ENCODE measurements around the gene CWH43.
"Not testable (repeated sequence)": the region's sequence is repeated elsewhere in the genome, so short reads cannot be mapped to it uniquely, and the experiment has no call there.

DNA sequence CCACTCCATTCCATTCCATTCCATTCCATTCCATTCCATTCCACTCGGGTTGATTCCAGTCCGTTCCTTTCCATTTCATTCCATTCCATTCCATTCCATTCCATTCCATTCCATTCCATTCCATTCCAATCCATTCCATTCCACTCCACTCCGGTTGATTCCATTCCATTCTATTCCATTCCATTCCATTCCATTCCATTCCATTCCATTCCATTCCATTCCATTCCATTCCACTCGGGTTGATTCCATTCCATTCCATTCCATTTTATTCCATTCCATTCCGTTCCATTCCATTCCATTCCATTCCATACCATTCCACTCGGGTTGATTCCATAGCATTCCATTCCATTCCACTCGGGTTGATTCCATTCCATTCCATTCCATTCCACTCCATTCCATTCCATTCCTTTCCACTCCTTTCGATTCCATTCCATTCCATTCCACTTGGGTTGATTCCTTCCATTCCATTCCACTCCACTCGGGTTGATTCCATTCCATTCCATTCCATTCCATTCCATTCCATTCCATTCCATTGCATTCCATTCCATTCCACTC, 116.3 kb downstream of the CWH43 start:
- TF ChIP-seq, protein P1, sequence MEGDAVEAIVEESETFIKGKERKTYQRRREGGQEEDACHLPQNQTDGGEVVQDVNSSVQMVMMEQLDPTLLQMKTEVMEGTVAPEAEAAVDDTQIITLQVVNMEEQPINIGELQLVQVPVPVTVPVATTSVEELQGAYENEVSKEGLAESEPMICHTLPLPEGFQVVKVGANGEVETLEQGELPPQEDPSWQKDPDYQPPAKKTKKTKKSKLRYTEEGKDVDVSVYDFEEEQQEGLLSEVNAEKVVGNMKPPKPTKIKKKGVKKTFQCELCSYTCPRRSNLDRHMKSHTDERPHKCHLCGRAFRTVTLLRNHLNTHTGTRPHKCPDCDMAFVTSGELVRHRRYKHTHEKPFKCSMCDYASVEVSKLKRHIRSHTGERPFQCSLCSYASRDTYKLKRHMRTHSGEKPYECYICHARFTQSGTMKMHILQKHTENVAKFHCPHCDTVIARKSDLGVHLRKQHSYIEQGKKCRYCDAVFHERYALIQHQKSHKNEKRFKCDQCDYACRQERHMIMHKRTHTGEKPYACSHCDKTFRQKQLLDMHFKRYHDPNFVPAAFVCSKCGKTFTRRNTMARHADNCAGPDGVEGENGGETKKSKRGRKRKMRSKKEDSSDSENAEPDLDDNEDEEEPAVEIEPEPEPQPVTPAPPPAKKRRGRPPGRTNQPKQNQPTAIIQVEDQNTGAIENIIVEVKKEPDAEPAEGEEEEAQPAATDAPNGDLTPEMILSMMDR (conservative IDR thresholded peaks at IDR 0.05; ENCODE audit: low read depth, low read length) = not testable (repeated sequence)
- TF ChIP-seq EZH2phosphoT487 (IDR thresholded peaks at IDR 0.05; ENCODE audit: borderline replicate concordance, low read length) = not testable (repeated sequence)

Measured in PC-3 (cell line).